AG04449 (cell line): ENCODE data around the gene AGAP5.
"Not testable (repeated sequence)": the region's sequence is repeated elsewhere in the genome, so short reads cannot be mapped to it uniquely, and the experiment has no call there.

Experiments used
- CTCF ChIA-PET: fragments of 350-600 bp; formaldehyde crosslinking; extraction: SDS; loops from one replicate; lab custom pipeline; 2021; ENCODE audit warnings: antibody characterized with exemption; lab: Yijun Ruan, JAX
- POLR2A ChIA-PET: fragments of 400-600, 350-600 bp; formaldehyde crosslinking; extraction: SDS; loops from one replicate; lab custom pipeline; 2020; ENCODE audit warnings: antibody characterized with exemption, inconsistent platforms; lab: Yijun Ruan, JAX
- DNase-seq: peaks from one replicate; pipeline ENCODE4 v3.0.0-alpha.2; 2010; ENCODE audit warnings: low read depth, low spot score
- H3K4me3 ChIP-seq: 2 replicates; pipeline ENCODE4 v1.5.1; 2011; ENCODE audit warnings: low read depth, mild to moderate bottlenecking, control low read depth, low read length

Gene AGAP5

DNA sequence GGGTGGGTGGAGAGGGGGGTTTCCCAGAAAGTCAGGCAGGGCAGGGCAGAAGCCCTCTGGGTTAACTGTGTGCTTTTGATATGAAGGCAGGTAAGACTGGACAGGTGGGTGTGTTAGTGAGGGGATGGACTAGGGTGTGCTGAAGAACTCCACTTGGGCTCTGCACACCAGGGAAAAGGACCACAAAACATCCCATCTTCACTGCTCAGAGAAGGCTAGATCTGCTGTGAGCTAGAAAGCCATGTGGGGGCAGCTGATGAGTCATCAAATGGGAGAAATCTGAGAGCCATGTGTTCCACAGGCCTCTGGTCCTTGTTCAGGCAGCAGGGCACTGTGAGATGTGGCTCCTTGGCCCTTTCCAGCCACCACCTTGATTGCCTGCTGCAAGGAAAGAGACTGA is 9.7 kb upstream of the AGAP5 start:
- POLR2A ChIA-PET, H3K4me3 ChIP-seq, CTCF ChIA-PET, DNase-seq: not testable (repeated sequence)

DNA sequence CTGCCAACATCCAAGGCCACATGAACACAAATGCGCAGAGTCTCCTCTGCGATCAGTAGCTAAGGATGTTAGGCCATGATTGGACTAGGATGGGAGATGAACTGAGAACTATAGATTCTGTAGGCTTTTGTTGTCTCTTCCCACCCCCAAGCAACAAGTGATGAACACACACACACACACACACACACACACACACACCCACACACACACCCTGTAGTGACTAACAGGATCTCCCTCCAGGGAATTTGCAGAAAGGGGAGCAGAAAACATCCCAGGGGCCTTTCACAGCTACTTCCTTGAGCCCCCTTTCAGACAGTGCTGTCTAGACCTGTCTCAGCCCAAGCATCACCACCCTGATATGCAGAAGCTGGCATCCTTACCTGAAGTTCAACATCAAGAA is 8.6 kb upstream of the AGAP5 start:
- CTCF ChIA-PET, DNase-seq, H3K4me3 ChIP-seq: not testable (repeated sequence)
- POLR2A ChIA-PET: interaction anchor here (1.0 kb wide), 1 partner anchor 23 kb away, joined by 4 read pairs; no protein-coding TSS in a partner anchor

- H3K4me3 ChIP-seq, CTCF ChIA-PET, DNase-seq: not testable (repeated sequence)
- POLR2A ChIA-PET: interaction anchor here (1.0 kb wide), 1 partner anchor 24 kb away, joined by 4 read pairs; no protein-coding TSS in a partner anchor
Observed at GRCh38 chr10:73705506-73706072, 7.7 kb upstream of the AGAP5 start.

DNA sequence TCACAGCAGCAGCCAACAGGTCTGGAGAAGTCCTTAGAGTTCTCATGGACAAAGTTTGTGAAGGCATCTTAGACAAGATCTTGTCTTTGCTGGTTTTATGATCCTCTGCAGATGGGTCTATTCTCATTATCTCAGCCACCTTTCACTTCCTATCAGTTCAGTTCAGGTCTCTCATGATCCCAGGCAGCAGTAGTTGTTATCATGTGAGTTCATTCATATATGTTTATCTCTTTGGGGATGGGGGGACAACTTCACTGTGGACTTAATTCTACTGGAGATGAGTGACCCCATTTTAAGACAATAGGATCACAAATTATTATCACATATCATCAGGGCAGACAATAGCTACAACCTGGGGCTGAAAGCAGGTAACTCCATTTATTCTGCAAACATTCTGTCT is 6.0 kb upstream of the AGAP5 start:
- POLR2A ChIA-PET, DNase-seq, CTCF ChIA-PET: not testable (repeated sequence)

GRCh38 chr10:73698819-73699218 is 910 bp upstream of the AGAP5 start:
- DNase-seq, CTCF ChIA-PET, H3K4me3 ChIP-seq, POLR2A ChIA-PET: not testable (repeated sequence)

More for the DNA sequence above, 6.0 kb upstream of the AGAP5 start:
- not testable (repeated sequence) for H3K4me3 ChIP-seq

- peak; percentile 0 for DNase-seq
- H3K4me3 ChIP-seq, CTCF ChIA-PET, POLR2A ChIA-PET: not testable (repeated sequence)
Observed at GRCh38 chr10:73695302-73695701, 2.6 kb downstream of the AGAP5 start.

GRCh38 chr10:73690755-73691154 is 7.2 kb downstream of the AGAP5 start:
- POLR2A ChIA-PET, H3K4me3 ChIP-seq, DNase-seq, CTCF ChIA-PET: not testable (repeated sequence)

DNA sequence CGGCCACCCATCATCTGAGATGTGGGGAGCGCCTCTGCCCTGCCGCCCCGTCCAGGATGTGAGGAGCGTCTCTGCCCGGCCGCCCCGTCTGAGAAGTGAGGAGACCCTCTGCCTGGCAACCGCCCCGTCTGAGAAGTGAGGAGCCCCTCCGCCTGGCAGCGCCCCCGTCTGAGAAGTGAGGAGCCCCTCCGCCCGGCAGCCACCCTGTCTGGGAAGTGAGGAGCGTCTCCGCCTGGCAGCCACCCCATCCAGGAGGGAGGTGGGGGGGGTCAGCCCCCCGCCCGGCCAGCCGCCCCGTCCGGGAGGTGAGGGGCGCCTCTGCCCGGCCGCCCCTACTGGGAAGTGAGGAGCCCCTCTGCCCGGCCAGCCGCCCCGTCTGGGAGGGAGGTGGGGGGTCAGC is 8.3 kb downstream of the AGAP5 start:
- CTCF ChIA-PET, DNase-seq, H3K4me3 ChIP-seq, POLR2A ChIA-PET: not testable (repeated sequence)

DNA sequence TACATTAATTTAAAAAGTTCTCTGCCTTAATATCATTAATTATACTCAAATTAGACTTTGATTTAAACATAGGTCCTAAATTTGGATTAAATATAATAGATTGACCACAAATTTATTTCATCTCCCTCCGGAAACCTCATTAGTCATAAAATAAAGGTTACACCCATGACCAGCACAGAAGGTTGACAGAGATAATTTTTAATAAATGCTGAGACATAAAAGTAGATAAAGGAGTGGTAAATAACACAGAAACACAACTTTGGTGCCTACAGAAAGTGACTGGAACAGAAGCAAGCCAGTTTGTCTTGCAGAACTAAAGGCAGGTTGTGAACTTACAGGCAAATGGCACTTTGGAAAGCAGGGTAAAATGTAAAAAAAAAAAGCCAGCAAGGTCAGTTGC is 10.3 kb downstream of the AGAP5 start:
- POLR2A ChIA-PET, H3K4me3 ChIP-seq, DNase-seq, CTCF ChIA-PET: not testable (repeated sequence)

DNA sequence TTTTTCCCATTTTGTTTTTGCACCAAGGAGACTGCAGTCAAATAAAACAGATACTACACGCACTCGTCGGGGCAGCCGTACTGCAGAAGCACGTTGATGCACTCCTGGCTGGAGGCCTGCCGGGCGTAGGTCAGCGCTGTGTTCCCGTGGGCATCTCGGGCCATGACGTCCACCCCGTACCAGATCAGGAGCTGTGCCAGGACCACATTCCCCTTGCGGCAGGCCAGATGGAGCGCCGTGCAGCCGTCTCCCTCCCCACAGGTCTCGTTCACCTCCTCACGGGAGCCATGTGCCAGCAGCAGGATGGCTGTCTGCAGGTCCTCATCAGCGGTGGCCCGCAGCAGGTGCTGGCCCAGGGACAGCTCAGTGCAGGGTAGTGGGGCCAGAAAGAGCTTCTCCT is 23.4 kb downstream of the AGAP5 start:
- DNase-seq, CTCF ChIA-PET, H3K4me3 ChIP-seq, POLR2A ChIA-PET: not testable (repeated sequence)

GRCh38 chr10:73668378-73668777 is 29.5 kb downstream of the AGAP5 start:
- DNase-seq, H3K4me3 ChIP-seq, CTCF ChIA-PET, POLR2A ChIA-PET: not testable (repeated sequence)

DNA sequence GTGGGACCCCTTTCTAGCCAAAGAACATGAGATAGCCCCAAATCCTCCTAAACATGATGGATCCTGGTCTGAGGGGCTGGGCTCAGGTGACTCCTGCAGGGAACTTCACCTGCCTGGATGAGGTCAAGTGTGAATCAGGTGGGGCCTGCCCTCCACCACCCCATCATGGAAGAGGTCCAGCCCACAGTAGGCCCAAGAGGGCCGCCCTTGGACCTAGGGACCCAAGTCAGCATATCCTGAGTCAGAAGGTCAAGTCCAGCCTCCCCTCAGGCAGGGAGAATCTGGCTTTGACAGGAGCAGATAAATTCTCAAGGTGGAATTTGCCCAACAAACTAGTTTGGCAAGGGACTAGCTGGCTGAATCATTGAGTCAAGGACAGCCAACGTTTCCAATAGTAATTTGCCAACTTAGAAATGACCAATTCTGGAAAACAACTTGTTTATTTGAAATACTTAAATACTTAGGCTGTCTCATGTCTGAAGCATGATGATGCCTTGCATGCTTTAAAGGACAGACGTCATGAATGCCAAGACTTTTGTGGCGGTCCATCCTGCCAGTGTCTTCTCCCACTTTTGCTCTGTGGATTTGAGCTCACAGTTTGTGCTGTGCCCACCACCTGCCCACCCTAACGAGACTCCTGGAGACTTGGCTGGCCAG is 31.6 kb downstream of the AGAP5 start:
- CTCF ChIA-PET: not testable (repeated sequence)

DNA sequence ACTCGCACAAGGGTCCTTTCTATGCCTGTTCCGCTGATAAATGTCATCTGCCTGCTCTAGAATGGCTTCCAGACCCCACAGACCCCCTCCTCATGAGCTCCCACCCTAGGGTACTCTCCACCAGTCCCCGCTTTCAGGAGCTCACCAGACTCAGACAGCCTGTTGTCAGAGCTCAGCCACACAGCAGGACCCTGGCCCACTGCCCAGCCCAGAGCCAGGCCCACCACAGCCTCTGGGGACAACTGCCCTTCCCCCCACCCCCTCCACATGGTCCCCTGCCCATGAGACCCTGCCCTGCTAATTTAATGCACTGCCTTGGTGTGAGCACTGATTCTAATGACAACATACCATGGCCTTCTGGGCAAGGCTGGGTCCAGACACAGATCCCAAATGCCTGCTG is 32.3 kb downstream of the AGAP5 start:
- POLR2A ChIA-PET, H3K4me3 ChIP-seq, DNase-seq, CTCF ChIA-PET: not testable (repeated sequence)

More for the DNA sequence above, 31.6 kb downstream of the AGAP5 start:
- H3K4me3 ChIP-seq, POLR2A ChIA-PET, DNase-seq: not testable (repeated sequence)

DNA sequence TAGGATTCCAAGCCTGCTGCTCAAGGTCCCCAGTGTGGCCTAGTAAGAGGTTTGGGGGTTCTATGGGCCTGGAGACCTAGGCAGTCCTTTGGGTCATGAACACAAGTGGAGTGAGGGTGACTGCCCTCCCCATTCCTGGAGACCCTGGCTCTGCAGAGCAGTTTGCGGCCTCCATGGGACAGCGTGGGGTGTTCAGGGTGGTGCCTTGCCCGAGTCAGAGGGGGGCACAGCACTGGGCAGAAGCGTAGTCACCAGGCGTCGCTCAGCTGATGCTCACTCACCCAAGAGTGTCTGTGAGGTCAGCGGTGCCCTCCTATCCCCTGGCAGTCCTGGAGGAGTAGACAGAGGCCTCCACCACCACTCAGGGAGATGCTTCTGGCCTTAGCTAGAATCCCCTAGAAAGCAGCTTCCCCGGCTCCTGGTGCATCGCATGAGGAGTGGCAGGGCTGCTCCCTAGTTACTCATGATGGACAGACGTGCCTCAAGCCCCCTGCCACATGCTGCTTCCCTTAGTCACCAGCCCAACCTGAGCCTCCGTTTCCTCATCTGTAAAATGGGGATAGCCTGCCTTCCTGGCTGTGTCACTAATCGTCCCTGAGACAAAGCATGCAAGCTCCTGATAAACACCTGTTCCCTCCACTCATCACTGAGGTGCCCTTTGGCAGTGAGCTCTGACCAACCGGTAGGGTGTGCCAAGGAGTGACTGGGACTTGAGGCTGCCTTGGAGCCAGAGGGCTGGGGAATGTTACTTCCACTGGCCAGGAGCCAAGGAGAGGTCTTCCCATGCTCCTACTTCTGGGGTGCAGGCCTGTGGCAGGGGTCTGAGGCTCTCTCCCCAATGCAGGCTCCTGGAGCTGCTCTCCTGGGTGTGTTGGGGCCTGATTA is 33.5 kb downstream of the AGAP5 start:
- POLR2A ChIA-PET, H3K4me3 ChIP-seq, CTCF ChIA-PET, DNase-seq: not testable (repeated sequence)

- POLR2A ChIA-PET, H3K4me3 ChIP-seq, DNase-seq, CTCF ChIA-PET: not testable (repeated sequence)
Observed at GRCh38 chr10:73663621-73664020, 34.3 kb downstream of the AGAP5 start.

GRCh38 chr10:73662705-73663104 is 35.2 kb downstream of the AGAP5 start:
- CTCF ChIA-PET, POLR2A ChIA-PET, DNase-seq, H3K4me3 ChIP-seq: not testable (repeated sequence)
